Measurements from ENCODE around the gene USP12. TPM values are rescaled to one million over a fixed set of nuclear protein-coding genes. Genes with fewer than 3 reads are reported as not detected.

The USP12 gene
- total RNA-seq, 1 donor from 2014 or later, result 32.6 TPM

- peak overlapping the region; percentile 27 for H3K4me3 Mint-ChIP-seq (ENCODE audit: unreplicated experiment)
- H3K4me1 Mint-ChIP-seq (ENCODE audit: unreplicated experiment), result peaks cover 47% of the 10 kb centered on the region
- TF ChIP-seq CTCF (IDR thresholded peaks at IDR 0.05), result no peak
- DNase-seq (ENCODE audit: extremely low spot score, unreplicated experiment), result peak; percentile 78
- peaks cover 4% of the 10 kb centered on the region for H3K9me3 Mint-ChIP-seq (ENCODE audit: unreplicated experiment)
- no peaks in the 10 kb centered on the region for H3K27me3 Mint-ChIP-seq (ENCODE audit: unreplicated experiment)
- H3K27ac Mint-ChIP-seq (ENCODE audit: unreplicated experiment), result no peak overlapping the region
- H3K36me3 Mint-ChIP-seq (ENCODE audit: unreplicated experiment), result peaks cover 7% of the 10 kb centered on the region
Measured at GRCh38 chr13:27034678-27035111, 136.9 kb downstream of the USP12 start.

- H3K27ac Mint-ChIP-seq (ENCODE audit: unreplicated experiment), result no peak overlapping the region
- peaks cover 2% of the 10 kb centered on the region for H3K36me3 Mint-ChIP-seq (ENCODE audit: unreplicated experiment)
- TF ChIP-seq CTCF (IDR thresholded peaks at IDR 0.05), result no peak
- DNase-seq (ENCODE audit: extremely low spot score, unreplicated experiment), result no peak
- no peaks in the 10 kb centered on the region for H3K27me3 Mint-ChIP-seq (ENCODE audit: unreplicated experiment)
- H3K4me3 Mint-ChIP-seq (ENCODE audit: unreplicated experiment), result no peak overlapping the region
- H3K9me3 Mint-ChIP-seq (ENCODE audit: unreplicated experiment), result peaks cover 4% of the 10 kb centered on the region
- no peaks in the 10 kb centered on the region for H3K4me1 Mint-ChIP-seq (ENCODE audit: unreplicated experiment)
Measured at GRCh38 chr13:27028683-27029480, 142.7 kb downstream of the USP12 start.

GRCh38 chr13:27027086-27027667 is 144.4 kb downstream of the USP12 start:
- no peak overlapping the region for H3K27ac Mint-ChIP-seq (ENCODE audit: unreplicated experiment)
- peak; percentile 63 for DNase-seq (ENCODE audit: extremely low spot score, unreplicated experiment)
- H3K4me1 Mint-ChIP-seq (ENCODE audit: unreplicated experiment), result peaks cover 13% of the 10 kb centered on the region
- peaks cover 2% of the 10 kb centered on the region for H3K36me3 Mint-ChIP-seq (ENCODE audit: unreplicated experiment)
- no peak for TF ChIP-seq CTCF (IDR thresholded peaks at IDR 0.05)
- H3K4me3 Mint-ChIP-seq (ENCODE audit: unreplicated experiment), result no peak overlapping the region
- H3K9me3 Mint-ChIP-seq (ENCODE audit: unreplicated experiment), result peaks cover 4% of the 10 kb centered on the region
- H3K27me3 Mint-ChIP-seq (ENCODE audit: unreplicated experiment), result no peaks in the 10 kb centered on the region

- H3K27ac Mint-ChIP-seq (ENCODE audit: unreplicated experiment), result no peak overlapping the region
- no peak for TF ChIP-seq CTCF (IDR thresholded peaks at IDR 0.05)
- no peak overlapping the region for H3K4me3 Mint-ChIP-seq (ENCODE audit: unreplicated experiment)
- no peaks in the 10 kb centered on the region for H3K27me3 Mint-ChIP-seq (ENCODE audit: unreplicated experiment)
- no peak for DNase-seq (ENCODE audit: extremely low spot score, unreplicated experiment)
- peaks cover 14% of the 10 kb centered on the region for H3K4me1 Mint-ChIP-seq (ENCODE audit: unreplicated experiment)
- H3K9me3 Mint-ChIP-seq (ENCODE audit: unreplicated experiment), result peaks cover 3% of the 10 kb centered on the region
- peaks cover under 1% of the 10 kb centered on the region for H3K36me3 Mint-ChIP-seq (ENCODE audit: unreplicated experiment)
Measured at GRCh38 chr13:27026396-27026795, 145.2 kb downstream of the USP12 start.

GRCh38 chr13:27024776-27025492 is 146.7 kb downstream of the USP12 start:
- Mint-ChIP-seq H3K27ac (ENCODE audit: unreplicated experiment) (no peak overlapping the region), H3K9me3 (ENCODE audit: unreplicated experiment) (no peaks in the 10 kb centered on the region)

More at GRCh38 chr13:27024776-27025492, 146.7 kb downstream of the USP12 start:
- Mint-ChIP-seq H3K36me3 (ENCODE audit: unreplicated experiment) (no peaks in the 10 kb centered on the region), H3K4me3 (ENCODE audit: unreplicated experiment) (no peak overlapping the region), H3K27me3 (ENCODE audit: unreplicated experiment) (no peaks in the 10 kb centered on the region), H3K4me1 (ENCODE audit: unreplicated experiment) (peaks cover 14% of the 10 kb centered on the region)
- no peak for DNase-seq (ENCODE audit: extremely low spot score, unreplicated experiment)
- TF ChIP-seq CTCF (IDR thresholded peaks at IDR 0.05), result no peak
